Kidney (tissue), 14 donors: ENCODE measurements around the gene NXPH4. TPM values are rescaled to one million over a fixed set of nuclear protein-coding genes. Genes with fewer than 3 reads are reported as not detected.
A peak's percentile ranks its signal among the peaks of the same experiment; 100 is the strongest.

ENCODE experiments used
- DNase-seq, 5 donors: peaks; one replicate each; pipeline ENCODE4 v3.0.0-alpha.2; 2013 to 2020
- FAIRE-seq: peaks from 2 replicates; lab custom pipeline; 2012; peaks lifted over from hg19 to GRCh38; lab: Jason Lieb, UNC
- H3K27ac ChIP-seq, 2 donors: one replicate each; pipeline ENCODE4 v1.7.0; 2013; ENCODE audit warnings: low read depth in 2 of 2, low read length in 2 of 2, inconsistent platforms in 1 of 2
- H3K27me3 ChIP-seq: one replicate; pipeline ENCODE4 v1.7.1; 2013; ENCODE audit warnings: low read length, inconsistent platforms; ENCODE audit not compliant: control insufficient read depth, insufficient read depth
- H3K36me3 ChIP-seq, 3 donors: one replicate each; pipeline versions ENCODE4 v1.7.0 to v1.7.1; 2013; ENCODE audit warnings: low read length in 3 of 3, control low read depth in 1 of 3, inconsistent platforms in 1 of 3; ENCODE audit not compliant: insufficient read depth in 3 of 3, control insufficient read depth in 2 of 3
- H3K4me1 ChIP-seq, 3 donors: one replicate each; pipeline versions ENCODE4 v1.7.0 to v1.7.1; 2013; ENCODE audit warnings: low read length in 3 of 3, inconsistent platforms in 1 of 3, low read depth in 1 of 3; ENCODE audit not compliant: control insufficient read depth in 2 of 3, insufficient read depth in 2 of 3
- H3K4me3 ChIP-seq, 3 donors: one replicate each; pipeline versions ENCODE4 v1.7.0 to v1.8.1; 2013; ENCODE audit warnings: low read length in 3 of 3, control low read depth in 1 of 3, inconsistent platforms in 1 of 3
- H3K9ac ChIP-seq, 3 donors: one replicate each; pipeline versions ENCODE4 v1.7.0 to v1.7.1; 2013; ENCODE audit warnings: low read length in 3 of 3, control low read depth in 1 of 3, inconsistent platforms in 1 of 3
- H3K9me3 ChIP-seq, 3 donors: one replicate each; pipeline versions ENCODE4 v1.7.0 to v1.7.1; 2013; ENCODE audit warnings: low read length in 3 of 3, control low read depth in 1 of 3, inconsistent platforms in 1 of 3; ENCODE audit not compliant: control insufficient read depth in 2 of 3, insufficient read depth in 1 of 3
- CTCF ChIP-seq: IDR thresholded peaks from 3 replicates; pipeline ENCODE4 v1.5.1; 2012; ENCODE audit warnings: mild to moderate bottlenecking, moderate library complexity, borderline replicate concordance; ENCODE audit not compliant: insufficient read depth; ENCODE audit errors: extremely low read depth
- intact Hi-C: fragments of 100-400 bp; cut with DNase I; formaldehyde crosslinking; loops from one replicate; pipeline ENCODE4 v1.11.1; 2022
- polyA plus RNA-seq: library from polyadenylated mRNA; stranded (reverse); fragments of 350-450 nt; fragmentation: Illumina TruSeq; extraction: RNeasy Lipid Tissue Mini Kit (QIAGEN cat#74804); gene quantifications from one replicate; pipeline ENCODE4 v1.2.3, GENCODE V29; 2014; ENCODE audit warnings: low read depth, low replicate concordance; ENCODE audit not compliant: insufficient read depth
- total RNA-seq: library from RNA; stranded (reverse); fragmentation: NEBNext Ultra II Directional; extraction: Animal tissue kit (Norgen Biotek cat#: 25700); gene quantifications from one replicate; pipeline ENCODE4 v1.2.1, GENCODE V29; 2021
- donor health status: control.
- donor health status: control.
- donor health status: control.
- donor health status: control.
- donor health status: control.
- donor health status: DM: yes; HTN: yes; CAD: no.
- donor health status: Normal renal cell carcinoma (clear cell type).

The NXPH4 gene
- total and polyA plus RNA-seq, 2 donors from 2014 or later: 0.16 to 0.71 TPM

- Histone ChIP-seq H3K4me1 (peaks cover 3 to 35% (median 4%) of the 10 kb centered on the region in 3 donors), H3K27me3 (peaks cover 27% of the 10 kb centered on the region), H3K36me3 (no peaks in the 10 kb centered on the region), H3K27ac (no peak overlapping the region), H3K4me3 (peak overlapping the region in 1 of 3 donors; percentile 41), H3K9me3 (no peaks in the 10 kb centered on the region), H3K9ac (peak overlapping the region in 1 of 3 donors; percentile 7)
- no peak for FAIRE-seq
- DNase-seq: peak; percentile 87 to 95 (median 93)
- peak; percentile 56 for TF ChIP-seq CTCF
- intact Hi-C loops: no loop called here
Measured at GRCh38 chr12:57242691-57243454, 26.3 kb downstream of the NXPH4 start.

GRCh38 chr12:57243521-57244311, 27.1 kb downstream of the NXPH4 start:
- no peak overlapping the region for H3K27ac ChIP-seq
- peak overlapping the region in 1 of 3 donors; percentile 41 for H3K4me3 ChIP-seq
- peaks cover 23% of the 10 kb centered on the region for H3K27me3 ChIP-seq
- no peaks in the 10 kb centered on the region for H3K36me3 ChIP-seq
- H3K4me1 ChIP-seq: peaks cover 3 to 31% (median 4%) of the 10 kb centered on the region in 3 donors
- no peak for FAIRE-seq
- TF ChIP-seq CTCF: peak; percentile 72
- intact Hi-C loops: no loop called here
- no peak overlapping the region for H3K9ac ChIP-seq
- DNase-seq: peak; percentile 87 to 92 (median 90)
- H3K9me3 ChIP-seq: no peaks in the 10 kb centered on the region

GRCh38 chr12:57244312-57244696, 27.7 kb downstream of the NXPH4 start:
- no peaks in the 10 kb centered on the region for H3K36me3 ChIP-seq
- no peak overlapping the region for H3K27ac ChIP-seq
- peaks cover 3 to 28% (median 4%) of the 10 kb centered on the region in 3 donors for H3K4me1 ChIP-seq
- H3K9me3 ChIP-seq: no peaks in the 10 kb centered on the region
- H3K27me3 ChIP-seq: peaks cover 21% of the 10 kb centered on the region
- TF ChIP-seq CTCF: no peak
- FAIRE-seq: no peak
- H3K4me3 ChIP-seq: no peak overlapping the region
- no peak overlapping the region for H3K9ac ChIP-seq
- intact Hi-C loops: no loop called here
- peak in 1 of 5 donors; percentile 53 for DNase-seq
